Activated naive CD4-positive, alpha-beta T cell treated with anti-CD3 and anti-CD28 coated beads, Interleukin-2, amount 50 U/mL, for 16 hours (primary cell): ENCODE data around the gene PRSS27.
"Not testable (repeated sequence)": the region's sequence is repeated elsewhere in the genome, so short reads cannot be mapped to it uniquely, and the experiment has no call there.

Experiments
- DNase-seq: peaks from one replicate; pipeline ENCODE4 v3.0.0-alpha.2; 2020

PRSS27 gene

DNA sequence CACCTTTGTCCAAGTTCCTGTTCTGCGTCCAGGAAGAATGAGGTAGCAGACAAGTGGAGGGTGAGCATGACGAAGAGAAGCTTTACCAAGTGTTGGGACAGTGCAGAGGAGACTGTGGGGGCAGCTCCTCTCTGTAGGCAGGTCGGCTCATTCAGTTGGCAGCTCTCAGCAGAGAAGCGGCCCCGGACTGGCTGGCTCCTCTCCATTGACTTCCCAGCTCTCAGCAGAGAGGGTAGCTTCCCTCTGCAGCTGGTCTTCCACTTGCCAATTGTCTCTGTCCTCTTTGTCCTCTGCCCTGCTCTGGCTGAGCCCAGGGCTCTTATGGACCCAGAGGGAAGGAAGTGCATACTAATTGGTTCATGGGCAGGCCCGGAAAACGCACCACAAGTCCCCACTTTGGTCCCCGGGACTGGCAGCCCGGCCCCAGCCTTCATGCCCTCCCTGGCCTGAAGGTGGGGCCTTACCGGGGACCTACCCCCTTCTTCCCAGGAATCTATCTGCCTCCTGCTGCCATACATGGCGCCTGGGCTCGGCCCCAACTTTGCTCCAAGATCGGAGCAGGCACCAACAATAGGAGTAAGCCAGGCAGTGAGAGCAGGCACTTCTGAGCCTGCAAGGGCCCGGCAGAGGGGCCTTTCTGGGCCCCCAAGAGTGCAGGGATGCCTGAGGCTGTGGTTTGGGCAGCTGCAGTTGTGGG is 27.6 kb downstream of the PRSS27 start:
- DNase-seq, result no peak

DNA sequence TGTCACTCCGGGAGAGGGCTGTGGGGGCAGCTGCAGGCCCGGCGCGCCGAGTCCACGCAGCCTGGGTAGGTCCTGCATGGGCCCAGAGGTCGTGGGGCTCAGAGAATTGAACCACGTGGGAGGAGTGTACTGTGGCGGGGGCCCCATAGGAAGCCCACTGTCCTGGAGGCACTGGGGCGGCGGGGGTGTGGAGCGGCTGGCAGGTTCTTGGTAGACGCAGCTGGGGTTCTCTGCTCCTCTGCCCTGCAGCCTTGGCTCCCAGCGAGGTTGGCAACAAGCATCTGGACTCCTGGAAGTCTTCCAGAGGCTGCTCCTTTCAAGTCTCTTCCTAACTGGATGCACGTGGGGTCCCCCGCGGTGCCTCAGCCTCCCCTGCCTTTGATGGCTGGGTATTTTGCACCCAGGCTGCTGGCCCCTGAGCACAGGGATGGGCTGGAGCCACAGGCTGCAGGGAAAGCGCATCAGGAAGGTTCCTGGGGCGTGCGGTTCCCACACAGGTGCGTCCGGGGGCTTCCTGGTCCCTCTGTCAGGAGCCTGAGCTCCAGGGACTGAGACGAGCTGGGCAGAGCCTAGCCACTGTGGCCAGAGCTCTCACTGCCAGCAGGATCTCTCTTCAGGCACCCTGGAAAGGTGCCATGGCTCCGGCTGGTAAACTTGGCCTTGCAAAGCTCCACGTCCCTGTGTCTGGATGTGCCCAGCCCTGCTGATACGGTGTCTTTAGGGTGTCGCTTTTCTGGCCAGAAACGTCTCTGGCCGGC is 28.4 kb downstream of the PRSS27 start:
- DNase-seq, result no peak

DNA sequence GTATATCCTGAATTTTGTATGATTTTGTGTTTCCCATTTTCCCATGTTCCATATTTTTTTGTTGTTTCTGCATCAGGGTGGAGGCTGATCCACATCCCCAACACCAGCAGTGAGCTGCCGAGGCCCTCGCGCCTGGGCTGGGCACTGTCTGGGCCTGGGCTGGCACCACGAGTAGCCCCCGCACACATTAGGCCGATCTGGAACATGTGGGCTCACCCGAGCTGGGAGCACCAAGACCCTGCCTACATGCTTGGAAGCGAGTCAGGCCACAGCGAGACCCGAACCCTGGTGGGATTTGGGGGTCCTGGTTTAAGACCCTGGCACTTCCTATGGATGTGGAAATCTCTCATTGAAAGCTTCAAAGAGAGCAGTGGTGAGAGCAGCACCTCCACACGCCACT is 29.2 kb downstream of the PRSS27 start:
- DNase-seq, result no peak

DNA sequence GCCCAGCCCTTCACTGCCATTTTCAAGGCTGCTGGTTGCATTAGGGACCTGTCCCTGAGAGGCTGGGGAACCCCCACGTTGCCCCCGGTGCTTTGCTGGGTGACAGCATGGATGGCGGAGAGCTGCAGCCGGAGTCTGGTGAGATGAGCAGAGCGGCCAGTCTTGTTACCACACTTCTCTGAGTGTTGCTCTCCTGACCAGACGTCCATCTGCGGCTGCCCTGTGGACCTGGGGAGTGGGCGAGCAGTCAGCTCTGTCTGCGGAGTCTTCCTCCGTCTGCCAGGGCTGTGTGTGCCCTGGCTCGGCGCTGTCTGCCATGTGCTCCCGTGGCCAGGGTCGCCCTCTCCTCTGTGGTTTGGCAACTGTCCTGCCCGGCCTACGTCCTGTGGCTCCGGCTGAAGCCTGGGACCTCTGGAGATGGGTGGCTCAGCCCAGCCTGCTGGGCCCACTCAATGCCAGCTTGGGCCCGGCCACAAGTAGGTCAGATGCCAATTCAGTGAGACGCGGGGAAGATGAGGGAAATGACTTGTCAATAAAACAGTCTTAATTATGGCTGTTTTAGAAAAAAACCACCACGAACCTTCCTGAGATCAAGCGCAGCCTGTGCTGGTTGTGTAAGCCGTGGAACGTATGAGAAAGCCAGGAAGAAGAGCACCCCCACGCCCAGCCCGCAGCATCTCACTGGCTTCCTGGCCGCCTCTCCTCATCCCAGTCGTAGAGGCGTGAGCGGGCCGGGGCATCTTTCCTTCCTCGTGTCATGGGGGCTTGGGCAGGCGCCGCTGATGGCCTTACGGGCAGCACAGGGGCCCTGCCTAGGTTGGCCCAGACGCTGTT is 29.8 kb downstream of the PRSS27 start:
- no peak for DNase-seq

DNA sequence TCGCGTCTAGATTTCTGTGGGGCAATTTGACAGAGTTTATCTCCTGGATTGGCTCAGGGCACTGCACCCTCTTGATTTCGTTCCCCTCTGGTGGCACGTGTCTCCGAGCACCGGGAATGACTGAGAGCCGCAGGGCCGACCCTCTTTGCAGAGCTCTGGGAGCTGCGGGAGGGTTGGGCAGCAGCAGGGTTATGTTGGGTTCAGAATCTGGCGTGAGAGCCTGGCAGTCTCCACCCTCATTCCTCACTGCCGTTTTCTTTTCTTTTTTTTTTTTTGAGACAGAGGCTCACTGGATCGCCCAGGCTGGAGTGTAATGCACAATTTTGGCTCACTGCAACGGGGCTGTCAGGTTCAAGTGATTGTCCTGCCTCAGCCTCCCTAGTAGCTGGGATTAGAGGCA is 30.6 kb downstream of the PRSS27 start:
- DNase-seq, result not testable (repeated sequence)

DNA sequence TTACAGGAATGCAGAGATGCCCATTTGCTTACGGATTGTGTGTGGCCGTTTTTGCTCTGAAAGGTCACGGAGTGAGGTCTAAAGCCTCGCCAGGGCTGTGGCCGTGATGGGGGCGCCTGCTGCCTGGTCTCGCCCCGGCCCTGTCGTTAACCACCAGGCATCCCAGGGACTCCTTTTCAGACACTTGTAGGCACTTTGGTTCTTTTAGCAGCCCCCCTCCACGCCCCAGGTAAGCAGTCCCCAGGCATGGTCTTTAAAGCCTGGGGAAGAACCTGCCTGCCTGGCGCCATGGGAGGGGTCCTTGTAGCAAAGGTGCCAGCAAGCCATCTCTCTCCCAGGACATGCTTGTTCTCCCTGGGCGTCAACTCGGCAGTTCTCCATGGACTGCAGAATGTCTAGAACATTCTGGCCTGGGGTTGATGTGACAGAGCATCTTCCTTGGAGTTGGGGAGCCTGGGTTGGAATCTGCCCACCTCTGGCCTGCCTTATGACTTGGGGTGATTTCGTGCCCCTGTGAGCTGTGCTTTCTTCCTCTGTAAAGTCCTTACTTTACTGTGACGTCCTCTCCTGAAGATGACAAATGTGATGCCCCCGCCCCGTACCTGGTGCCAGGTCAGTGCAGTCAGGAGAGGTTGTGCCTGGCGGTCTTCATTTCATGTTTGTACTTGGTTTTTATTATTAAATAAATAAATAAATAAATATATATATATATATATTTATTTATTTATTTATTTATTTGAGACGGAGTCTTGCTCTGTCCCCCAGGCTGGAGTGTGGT is 32.3 kb downstream of the PRSS27 start:
- no peak for DNase-seq

DNA sequence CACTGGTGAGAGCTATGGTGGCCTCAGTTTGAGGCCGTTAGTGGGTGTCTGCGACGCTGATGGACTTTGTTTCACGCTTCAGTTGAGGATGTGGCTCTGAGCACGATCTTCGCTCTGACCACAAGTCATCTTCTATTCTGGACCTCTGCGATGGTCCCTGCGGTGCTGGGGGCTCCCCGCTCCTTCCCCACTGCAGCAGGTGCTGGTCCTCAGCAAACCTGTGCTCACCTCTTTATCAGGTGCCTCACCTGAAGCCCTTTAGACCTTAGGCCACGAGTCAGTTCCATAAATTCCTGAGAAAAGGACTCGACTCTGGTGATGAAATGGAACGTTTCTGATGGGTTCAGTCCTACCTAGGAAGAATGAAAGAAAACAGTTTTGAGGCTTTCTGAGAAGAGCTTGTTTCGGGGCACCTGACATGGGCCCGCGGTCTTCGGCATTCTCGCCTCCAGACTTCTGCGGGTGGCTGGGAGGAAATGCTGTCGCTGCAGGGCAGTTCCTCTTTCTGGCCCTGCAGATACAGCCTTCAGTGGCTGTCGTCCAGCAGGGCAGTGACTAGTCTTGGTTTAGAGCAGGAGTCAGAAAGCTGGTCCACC is 33.0 kb downstream of the PRSS27 start:
- DNase-seq, result no peak

DNA sequence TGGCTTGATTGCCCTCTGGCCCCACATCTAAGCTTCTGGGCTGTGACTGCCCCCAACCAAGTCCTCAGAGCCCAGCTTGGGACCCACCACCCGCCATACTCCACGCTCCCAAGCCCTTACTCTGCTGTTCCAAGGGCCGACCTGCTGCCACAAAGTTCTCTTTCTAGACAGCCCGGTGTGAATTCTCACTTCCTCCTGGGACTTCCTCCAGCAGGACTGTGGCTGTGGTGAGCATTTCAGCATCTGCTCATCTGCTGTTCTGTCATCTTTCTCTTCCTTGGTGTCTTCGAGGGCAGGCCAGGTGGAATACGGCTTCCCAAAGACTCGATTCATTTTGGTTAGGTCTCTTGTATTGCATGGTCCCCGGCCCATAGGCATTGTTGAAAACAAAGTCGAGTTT is 33.9 kb downstream of the PRSS27 start:
- DNase-seq, result not testable (repeated sequence)

DNA sequence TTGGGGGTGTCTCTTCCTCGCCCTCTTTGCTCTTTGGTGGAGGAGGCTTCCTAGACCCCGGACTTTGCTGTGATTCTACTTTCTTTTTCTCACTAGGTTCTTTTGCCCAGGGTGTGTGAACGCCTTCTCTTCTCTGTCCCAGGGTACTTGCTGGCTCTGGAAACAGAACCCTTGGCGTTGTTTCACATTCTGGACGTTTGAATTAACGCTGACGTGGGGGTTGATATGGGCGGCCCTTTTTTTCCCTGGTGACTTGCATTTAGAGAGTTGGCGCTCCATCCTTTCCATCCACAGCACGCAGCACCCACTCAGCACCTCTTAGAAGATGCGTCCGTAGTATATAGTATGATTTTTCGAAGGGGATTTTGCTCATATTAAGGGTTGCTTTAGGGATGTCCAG is 37.0 kb downstream of the PRSS27 start:
- not testable (repeated sequence) for DNase-seq

DNA sequence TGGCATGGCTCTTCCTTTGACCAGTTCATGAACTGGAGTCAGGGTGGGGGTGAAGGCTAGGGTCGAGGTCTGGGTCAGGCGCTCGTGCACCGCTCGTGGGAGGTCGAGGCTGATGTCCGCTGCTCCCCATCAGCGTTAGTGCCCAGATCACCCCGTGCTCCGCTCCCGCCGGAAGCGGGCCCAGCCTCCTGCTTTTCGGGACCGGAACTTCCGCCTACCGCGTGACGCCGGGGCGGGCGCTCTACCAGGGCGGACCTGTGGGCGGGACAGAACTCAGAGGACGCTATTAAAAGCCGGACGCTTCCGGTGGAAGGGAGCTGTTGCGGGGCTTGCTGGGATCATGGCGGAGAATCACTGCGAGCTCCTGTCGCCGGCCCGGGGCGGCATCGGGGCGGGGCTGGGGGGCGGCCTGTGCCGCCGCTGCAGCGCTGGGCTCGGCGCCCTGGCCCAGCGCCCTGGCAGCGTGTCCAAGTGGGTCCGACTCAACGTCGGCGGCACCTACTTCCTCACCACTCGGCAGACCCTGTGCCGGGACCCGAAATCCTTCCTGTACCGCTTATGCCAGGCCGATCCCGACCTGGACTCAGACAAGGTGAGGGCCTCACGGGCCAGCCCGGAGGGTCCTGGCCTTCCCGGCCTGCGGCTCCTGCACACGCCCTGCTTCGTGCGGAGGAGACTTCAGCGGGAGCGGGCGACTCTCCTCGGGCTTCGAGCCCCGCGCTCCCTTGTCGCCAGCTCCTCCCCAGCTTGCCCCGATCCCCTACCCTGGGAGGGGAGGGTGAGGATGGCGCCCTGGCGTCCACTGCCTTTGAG is 37.6 kb downstream of the PRSS27 start, which contains the start of gene KCTD5:
Gene KCTD5 (plus strand): TSS at position 315 of the 813 bp plus-strand sequence. CDS start 26 bp downstream, at position 341.
- DNase-seq, result peak; percentile 97

DNA sequence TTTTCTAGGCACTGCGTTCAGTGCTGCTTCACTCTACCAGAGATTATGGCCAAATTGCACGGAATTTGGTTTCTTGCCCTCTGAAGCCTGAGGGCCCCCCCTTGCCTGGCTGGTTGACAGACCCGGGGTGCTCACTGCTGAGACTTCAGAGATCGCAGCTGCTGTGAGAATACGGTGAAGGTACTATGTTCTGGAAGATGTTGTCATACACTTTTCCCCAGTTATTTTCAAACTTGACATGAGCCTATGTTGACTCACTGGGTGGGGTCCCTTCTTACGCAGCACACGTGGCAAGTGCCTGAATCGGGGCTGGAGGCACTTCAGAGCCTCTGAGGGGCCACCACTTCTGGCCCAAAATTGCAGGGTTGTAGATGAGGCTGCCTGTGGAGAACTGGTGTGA is 39.7 kb downstream of the PRSS27 start:
- DNase-seq, result not testable (repeated sequence)

DNA sequence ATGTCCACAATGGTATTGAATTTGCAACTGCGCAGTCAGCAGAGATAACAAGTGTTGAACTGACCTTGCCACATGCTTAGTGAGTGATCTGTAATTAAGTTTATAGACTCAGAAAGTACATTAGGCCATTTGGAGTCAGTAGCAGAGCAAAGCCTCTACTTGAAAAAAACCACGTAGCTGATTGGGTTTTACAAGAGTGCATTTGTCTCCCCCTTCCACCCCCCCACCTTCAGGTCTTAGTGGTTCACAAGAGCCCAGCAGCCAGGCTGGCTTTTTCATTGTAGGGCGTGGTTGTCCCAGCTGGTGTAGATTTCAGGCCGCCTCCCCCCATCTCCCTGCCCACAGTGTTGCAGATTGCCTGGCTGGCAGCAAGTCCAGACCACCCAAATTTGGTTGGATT is 40.1 kb downstream of the PRSS27 start:
- not testable (repeated sequence) for DNase-seq

DNA sequence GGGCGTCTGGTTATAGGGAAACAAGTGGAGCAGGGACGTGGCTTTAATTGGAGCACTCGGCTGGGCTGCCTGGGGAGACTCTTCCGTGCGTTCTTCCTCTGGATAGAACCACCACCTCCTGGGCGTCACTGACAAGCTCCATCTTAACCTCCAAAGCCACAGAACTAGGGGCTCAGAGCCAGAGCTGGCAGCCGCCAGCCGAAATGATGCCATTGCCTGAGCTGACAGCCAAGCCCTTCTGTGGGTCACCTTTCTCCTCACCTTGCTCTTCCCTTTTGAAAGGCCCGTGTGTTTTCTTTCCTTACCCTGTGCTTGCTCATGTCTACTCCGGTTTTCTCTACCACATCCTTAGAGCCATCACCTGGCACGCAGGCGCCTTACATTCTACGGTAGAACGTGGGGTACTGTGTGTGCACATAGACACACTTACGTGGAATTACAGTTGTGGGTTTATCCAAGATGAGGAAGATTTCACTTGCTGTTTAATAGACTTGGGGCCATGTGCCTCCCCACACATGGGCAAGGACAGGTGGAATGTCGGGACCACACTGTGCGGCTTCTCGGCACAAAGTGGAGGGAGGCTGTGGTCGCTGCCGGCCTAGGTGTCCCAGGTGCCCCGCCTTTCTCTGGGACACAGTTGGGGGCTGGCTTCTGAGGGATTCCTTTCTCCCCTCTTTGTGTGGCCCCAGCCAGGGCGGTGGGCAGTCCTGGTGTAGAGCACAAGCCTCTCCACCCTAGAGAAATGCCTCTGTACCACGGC is 41.6 kb downstream of the PRSS27 start:
- DNase-seq, result not testable (repeated sequence)

DNA sequence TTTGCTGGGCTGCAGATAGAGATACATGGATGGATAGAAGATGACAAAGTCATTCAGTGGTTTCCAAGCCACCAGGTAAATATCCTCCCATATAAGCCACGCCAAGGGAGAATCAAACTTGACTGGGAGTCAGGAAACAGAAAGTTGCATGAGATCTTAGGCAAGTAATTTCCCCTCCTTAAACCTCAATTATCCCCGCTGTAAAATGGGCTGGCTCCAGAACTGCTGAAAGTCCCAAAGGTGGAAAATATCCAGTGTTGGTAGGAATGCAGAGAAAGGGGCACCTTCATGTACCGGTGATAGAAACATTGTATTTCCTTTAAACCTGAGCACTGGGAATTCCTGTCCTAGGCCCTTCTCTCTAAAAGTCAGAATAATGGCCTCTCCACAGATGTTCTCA is 43.1 kb downstream of the PRSS27 start:
- not testable (repeated sequence) for DNase-seq

DNA sequence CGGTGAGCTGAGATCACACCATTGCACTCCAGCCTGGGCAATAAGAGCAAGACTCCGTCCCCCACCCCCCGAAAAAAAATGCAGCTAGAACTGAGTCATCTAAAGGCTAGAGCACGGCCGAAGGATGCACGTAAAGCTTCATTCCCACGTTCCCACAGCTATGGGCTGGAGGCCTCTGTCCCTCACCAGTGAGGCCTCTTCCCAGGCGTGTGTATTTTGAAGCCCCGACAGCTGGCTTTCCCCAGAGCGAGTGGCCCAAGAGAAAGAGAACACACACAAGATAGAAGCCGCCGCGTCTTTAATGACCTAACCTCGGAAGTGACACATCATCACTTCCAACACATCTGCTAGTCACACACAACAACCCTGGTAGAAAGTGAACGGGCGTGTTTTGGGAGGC is 44.3 kb downstream of the PRSS27 start:
- no peak for DNase-seq

DNA sequence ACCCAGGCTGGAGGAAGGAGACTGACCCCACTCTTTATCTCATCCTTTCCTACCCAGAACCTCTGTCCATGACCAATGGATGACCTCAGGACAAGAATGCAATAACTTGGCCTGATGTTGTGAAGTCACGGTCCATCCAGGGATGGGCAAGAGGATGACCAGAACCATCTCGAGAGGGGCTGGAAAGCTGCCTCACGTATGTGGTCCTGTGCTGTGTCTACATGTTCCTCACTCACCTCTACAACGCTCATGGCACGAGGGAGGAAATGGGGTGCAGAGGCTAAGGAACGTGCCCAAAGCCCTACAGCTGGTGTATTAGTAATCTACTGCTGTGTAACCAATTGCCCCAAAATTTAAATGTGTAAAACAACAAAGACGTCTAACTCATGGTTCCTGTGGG is 45.0 kb downstream of the PRSS27 start:
- no peak for DNase-seq

DNA sequence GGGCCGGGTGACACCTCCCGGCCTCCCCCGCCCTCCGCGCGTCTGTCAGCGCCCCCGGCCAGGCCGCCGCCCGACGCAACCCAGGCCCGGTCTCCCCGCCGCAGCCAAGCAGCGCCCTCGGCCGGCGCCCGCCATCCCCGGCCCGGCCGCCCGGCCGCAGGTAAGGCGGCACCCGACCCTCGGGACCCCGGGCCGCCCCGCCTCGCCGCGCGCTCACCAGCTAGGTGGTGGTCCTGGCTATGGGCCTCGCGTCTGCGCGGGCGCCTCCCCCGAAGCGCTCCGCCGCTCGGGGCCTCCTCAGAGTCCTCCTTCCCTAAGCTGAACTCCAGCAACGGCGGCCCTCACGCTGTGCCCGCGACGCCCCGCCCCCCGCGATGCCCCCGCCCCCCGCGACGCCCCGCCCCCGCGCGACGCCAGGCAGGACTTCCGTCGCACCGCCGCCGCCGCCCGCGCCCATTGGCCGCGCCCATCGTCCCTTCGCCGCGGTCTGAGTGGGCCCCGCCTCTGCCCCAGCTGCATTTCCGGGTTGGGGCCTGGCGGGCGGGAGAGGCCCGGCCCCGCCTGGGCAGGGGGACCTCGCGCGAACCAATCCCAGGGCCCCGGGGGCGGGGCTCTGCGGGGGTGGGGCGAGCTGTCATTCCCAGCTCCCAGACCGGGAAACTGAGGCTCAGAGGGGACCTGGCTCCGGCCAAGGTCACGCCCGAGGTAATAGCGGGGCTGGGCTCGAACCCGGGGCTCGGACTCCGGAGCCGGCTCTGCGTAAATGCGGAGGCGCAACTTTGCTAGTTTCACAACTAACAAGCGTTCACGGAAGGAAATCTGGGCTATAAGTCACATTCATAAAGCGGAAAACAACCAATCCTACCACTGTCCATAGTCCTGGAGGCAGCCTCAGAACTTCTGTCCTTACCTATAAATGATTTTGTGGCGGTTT is 46.7 kb downstream of the PRSS27 start:
- peak; percentile 96 for DNase-seq

DNA sequence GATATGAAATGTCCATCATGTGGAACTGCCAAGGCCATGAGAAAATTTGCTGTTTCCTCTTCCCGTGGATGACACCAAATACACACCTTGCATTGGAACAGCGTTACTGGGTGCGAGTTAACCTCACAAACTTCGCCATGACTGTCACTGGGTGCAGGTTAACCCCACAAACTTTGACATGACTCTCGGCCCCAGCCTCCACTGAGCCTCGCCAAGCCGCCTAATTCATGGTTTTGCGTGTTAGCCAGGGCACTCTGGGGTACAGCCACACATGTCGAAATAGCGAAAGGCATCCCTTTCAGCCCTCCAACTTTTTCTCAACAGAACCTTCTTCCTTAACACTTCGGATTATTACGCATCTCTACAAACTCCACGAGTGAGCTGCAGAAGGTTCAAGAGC is 48.3 kb downstream of the PRSS27 start:
- DNase-seq, result no peak

DNA sequence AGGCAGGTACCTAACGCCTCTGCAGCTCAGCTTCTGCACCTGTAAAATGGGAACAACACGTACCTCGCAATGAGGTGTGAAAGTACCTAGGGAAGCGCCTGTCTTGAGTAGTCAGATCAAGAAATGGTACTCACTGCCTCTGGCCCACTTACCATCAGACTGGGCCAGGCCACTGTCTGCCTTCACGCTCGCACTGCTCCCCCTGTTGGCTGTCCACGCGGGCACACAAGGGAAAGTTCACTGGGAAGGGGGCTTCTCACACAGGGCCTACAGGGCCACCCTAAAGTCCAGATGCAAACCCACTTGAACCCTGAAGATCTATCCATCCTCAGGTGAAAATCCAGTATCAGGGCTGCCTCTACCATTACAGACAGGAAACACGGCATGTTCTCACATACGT is 48.8 kb downstream of the PRSS27 start:
- DNase-seq, result not testable (repeated sequence)
